Duodenal mucosa (tissue), 2 donors: Measurements from ENCODE around the gene TAS2R41.

ENCODE experiments used
- H3K27ac ChIP-seq: one replicate; pipeline ENCODE4 v1.7.0; 2013; ENCODE audit warnings: low read depth, low read length
- H3K27me3 ChIP-seq, 2 donors: one replicate each; pipeline ENCODE4 v1.7.0; 2013; ENCODE audit warnings: low read length in 2 of 2, control low read depth in 1 of 2; ENCODE audit not compliant: insufficient read depth in 2 of 2, control insufficient read depth in 1 of 2
- H3K36me3 ChIP-seq, 2 donors: one replicate each; pipeline ENCODE4 v1.7.0; 2013; ENCODE audit warnings: low read length in 2 of 2, control low read depth in 1 of 2; ENCODE audit not compliant: insufficient read depth in 2 of 2, control insufficient read depth in 1 of 2
- H3K4me1 ChIP-seq, 2 donors: one replicate each; pipeline ENCODE4 v1.7.0; 2013; ENCODE audit warnings: low read length in 2 of 2, control low read depth in 1 of 2; ENCODE audit not compliant: insufficient read depth in 2 of 2, control insufficient read depth in 1 of 2
- H3K4me3 ChIP-seq, 2 donors: one replicate each; pipeline ENCODE4 v1.7.0; 2013; ENCODE audit warnings: low read length in 2 of 2, low read depth in 1 of 2
- H3K9ac ChIP-seq, 2 donors: one replicate each; pipeline ENCODE4 v1.7.0; 2013; ENCODE audit warnings: low read length in 2 of 2, low read depth in 1 of 2
- H3K9me3 ChIP-seq, 2 donors: one replicate each; pipeline ENCODE4 v1.7.0; 2013; ENCODE audit warnings: low read length in 2 of 2, control low read depth in 1 of 2; ENCODE audit not compliant: control insufficient read depth in 1 of 2

TAS2R41 gene

DNA sequence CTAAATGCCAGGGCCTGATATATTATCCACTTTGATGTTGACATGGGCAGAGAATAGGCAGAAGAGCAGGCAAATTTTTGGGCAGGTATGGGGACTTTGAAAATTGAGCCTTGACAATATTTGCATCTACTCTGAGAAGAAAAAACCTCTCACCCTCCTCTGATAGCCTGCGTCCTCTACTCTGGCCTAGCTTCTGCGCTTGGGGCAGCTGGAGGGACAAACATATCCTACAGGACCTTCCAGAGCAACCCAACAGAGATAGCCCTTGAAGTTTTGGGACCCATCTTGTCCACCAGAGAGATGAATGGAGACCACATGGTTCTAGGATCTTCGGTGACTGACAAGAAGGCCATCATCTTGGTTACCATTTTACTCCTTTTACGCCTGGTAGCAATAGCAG, 34.5 kb upstream of the TAS2R41 start, which contains the start of gene TAS2R60:
Gene TAS2R60 (plus strand): TSS at position 301 of the 400 bp plus-strand sequence. CDS start 0 bp downstream, at position 301.
- no peaks in the 10 kb centered on the region for H3K9me3 ChIP-seq
- H3K4me1 ChIP-seq, result no peaks in the 10 kb centered on the region
- no peaks in the 10 kb centered on the region for H3K36me3 ChIP-seq
- no peak within 1 kb of the TSS for H3K9ac ChIP-seq
- no peak within 1 kb of the TSS for H3K27ac ChIP-seq
- no peaks in the 10 kb centered on the region for H3K27me3 ChIP-seq
- no peak within 1 kb of the TSS for H3K4me3 ChIP-seq

DNA sequence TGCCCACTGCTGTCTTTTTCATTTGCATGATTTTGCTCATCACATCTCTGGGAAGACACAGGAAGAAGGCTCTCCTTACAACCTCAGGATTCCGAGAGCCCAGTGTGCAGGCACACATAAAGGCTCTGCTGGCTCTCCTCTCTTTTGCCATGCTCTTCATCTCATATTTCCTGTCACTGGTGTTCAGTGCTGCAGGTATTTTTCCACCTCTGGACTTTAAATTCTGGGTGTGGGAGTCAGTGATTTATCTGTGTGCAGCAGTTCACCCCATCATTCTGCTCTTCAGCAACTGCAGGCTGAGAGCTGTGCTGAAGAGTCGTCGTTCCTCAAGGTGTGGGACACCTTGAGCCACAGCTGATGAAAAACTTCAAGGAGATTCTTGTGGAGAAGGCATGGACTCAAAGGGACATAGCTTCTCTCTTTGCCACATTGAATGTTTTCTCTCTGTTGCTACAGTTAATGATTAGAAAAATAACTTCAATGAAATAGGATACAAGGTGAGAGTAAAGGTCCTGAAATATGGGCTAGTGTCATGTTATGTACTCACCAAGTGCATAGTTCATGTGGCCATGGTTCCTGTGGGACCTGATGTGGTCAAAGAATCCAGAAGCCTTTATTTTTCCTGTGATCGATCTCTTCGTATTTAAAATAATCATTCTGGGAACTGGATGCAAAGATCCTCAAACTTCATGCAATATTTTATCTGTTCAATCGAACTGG, 33.5 kb upstream of the TAS2R41 start:
- no peak overlapping the region for H3K27ac ChIP-seq

DNA sequence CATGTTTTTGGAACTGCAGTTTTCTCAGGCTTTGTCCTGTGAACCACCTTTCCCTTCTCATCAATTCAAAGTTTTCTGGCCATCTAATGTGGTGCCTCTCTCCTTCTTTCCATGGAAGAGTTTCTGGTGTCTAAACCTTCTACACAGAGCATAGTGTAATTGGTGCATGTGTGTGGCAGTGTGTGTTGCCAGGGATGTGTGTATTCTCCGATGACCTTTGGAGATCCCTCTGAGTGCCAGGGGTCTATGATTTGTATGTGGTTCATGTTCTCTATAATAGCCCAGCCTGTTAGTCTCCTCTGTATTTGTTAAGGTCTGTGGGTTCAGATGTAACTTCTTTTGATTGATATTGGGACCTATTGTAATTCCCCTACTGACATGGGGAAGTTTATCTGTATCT, 32.9 kb upstream of the TAS2R41 start:
- no peaks in the 10 kb centered on the region for H3K4me1 ChIP-seq
- no peaks in the 10 kb centered on the region for H3K36me3 ChIP-seq
- no peaks in the 10 kb centered on the region for H3K27me3 ChIP-seq
- no peaks in the 10 kb centered on the region for H3K9me3 ChIP-seq
- no peak overlapping the region for H3K4me3 ChIP-seq
- no peak overlapping the region for H3K27ac ChIP-seq
- no peak overlapping the region for H3K9ac ChIP-seq

More for the DNA sequence above, 33.5 kb upstream of the TAS2R41 start:
- no peak overlapping the region for H3K9ac ChIP-seq
- no peaks in the 10 kb centered on the region for H3K9me3 ChIP-seq
- H3K4me1 ChIP-seq, result no peaks in the 10 kb centered on the region
- no peak overlapping the region for H3K4me3 ChIP-seq
- no peaks in the 10 kb centered on the region for H3K27me3 ChIP-seq
- no peaks in the 10 kb centered on the region for H3K36me3 ChIP-seq

DNA sequence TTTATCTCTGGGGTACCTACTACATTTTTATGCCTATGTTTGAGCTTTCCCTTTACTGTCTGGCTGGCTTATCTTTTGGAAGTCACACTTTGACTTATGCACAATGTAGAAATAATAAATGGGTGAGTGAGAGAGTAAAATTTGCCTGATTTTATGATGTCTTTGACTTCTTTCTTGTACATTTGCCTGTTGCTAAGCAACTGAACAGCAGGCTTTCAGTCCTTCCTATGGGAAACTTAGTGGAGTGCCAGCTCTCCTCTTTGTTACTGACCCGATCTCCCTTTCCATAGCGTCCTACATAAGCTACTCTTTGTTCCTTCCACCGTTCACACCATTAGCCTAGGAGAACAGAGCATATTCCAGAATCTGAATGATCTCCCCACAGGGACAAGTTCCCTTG, 30.2 kb upstream of the TAS2R41 start:
- Histone ChIP-seq H3K9ac (no peak overlapping the region), H3K36me3 (no peaks in the 10 kb centered on the region), H3K27ac (no peak overlapping the region), H3K9me3 (no peaks in the 10 kb centered on the region), H3K27me3 (no peaks in the 10 kb centered on the region), H3K4me3 (no peak overlapping the region), H3K4me1 (no peaks in the 10 kb centered on the region)

DNA sequence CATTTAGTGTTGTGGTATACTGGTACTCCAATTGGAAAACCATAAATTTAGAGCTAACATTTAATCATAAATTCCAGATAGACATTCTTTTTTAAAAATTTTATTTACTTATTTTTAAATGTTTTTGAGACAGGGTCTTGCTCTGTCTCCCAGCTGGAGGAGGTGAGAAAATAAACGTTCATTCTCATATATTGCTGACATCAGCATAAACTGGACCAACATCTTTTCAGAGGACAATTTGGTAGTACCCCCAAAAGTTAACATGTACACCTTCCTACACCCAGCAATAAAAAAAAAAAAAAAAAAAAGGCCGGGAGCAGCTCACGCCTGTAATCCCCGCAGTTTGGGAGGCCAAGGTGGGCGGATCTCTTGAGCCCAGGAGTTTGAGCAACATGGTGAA, 29.2 kb upstream of the TAS2R41 start:
- Histone ChIP-seq H3K36me3 (no peaks in the 10 kb centered on the region), H3K9ac (no peak overlapping the region), H3K9me3 (no peaks in the 10 kb centered on the region), H3K27me3 (no peaks in the 10 kb centered on the region), H3K4me3 (no peak overlapping the region), H3K4me1 (no peaks in the 10 kb centered on the region), H3K27ac (no peak overlapping the region)

DNA sequence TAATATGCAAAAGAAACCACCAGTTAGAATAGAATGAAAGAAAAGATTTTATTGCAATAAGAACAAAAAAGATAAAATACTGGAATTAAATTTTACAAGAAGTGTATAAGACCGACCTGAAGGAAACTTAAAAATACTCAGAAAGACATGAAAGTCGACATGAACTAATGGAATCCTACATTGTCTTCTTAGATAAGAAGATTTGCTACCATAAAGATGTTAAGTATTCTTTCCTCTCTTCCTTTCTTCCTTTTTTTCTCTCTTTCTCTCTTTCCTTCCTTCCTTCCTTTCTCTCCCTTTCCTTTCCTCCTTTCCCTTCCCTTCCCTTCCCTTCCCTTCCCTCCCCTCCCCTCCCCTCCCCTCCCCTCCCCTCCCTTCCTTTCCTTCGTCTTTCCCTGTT, 27.9 kb upstream of the TAS2R41 start:
- Histone ChIP-seq H3K27me3 (no peaks in the 10 kb centered on the region), H3K36me3 (no peaks in the 10 kb centered on the region), H3K4me1 (no peaks in the 10 kb centered on the region), H3K27ac (no peak overlapping the region), H3K9me3 (no peaks in the 10 kb centered on the region), H3K4me3 (no peak overlapping the region), H3K9ac (no peak overlapping the region)

DNA sequence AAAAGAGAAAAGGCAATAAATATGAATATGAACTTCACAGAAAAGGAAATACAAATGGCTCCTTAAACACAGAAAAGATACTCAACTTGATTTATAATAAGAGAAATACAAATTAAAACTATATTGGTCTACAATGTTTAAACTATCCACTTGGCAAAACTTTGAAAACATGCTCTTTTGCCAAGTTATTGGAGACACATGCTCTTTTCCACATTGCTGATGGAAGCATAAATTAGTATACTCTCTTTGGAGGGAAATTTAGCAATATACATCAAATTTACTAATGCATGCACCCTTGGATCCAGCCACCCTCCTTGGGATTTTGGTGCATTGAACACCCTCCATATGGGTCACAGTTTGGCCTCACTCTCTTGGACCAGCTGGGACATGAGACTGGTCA, 26.6 kb upstream of the TAS2R41 start:
- Histone ChIP-seq H3K4me1 (no peaks in the 10 kb centered on the region), H3K27me3 (no peaks in the 10 kb centered on the region), H3K4me3 (no peak overlapping the region), H3K9me3 (no peaks in the 10 kb centered on the region), H3K9ac (no peak overlapping the region), H3K27ac (no peak overlapping the region), H3K36me3 (no peaks in the 10 kb centered on the region)

DNA sequence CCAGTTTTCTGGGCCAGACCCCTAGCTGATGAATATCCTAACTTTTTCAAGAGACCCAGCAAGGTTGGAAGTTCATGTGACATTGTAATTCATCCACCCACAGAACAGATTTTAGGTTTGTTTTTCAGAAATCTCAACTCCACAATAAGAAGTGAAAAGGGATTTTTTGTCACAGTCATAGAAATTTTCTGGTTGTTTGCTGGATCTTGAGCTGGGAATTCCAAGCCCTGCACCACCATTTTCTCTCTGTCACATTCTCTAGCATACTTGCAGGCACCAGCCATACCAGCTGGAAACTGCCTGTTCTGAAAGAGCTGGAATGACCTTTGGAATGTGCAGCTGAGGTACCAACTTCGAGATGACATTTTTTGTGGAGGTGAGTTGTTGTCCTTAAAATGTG, 25.9 kb upstream of the TAS2R41 start:
- no peaks in the 10 kb centered on the region for H3K36me3 ChIP-seq

DNA sequence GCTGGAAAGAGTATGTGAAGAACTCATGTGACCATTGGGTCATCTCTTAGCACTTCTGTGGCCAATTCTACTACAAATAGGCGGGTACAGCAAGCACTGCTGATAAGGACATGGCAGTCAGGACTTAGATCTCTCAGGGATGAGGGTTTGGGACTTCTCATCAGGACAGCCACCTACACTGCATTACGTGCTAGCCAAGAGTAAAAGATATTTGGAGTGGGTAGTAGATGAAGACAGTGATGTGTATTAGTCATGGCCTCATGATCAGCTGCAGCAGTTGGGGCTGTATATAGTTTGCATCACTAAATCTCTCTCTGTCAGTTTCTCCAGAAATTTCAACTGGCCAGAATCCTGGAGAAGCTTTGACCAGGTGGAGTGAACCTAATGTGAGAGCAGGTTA, 25.2 kb upstream of the TAS2R41 start:
- Histone ChIP-seq H3K36me3 (no peaks in the 10 kb centered on the region), H3K4me1 (no peaks in the 10 kb centered on the region), H3K27me3 (no peaks in the 10 kb centered on the region), H3K9me3 (no peaks in the 10 kb centered on the region), H3K4me3 (no peak overlapping the region), H3K9ac (no peak overlapping the region), H3K27ac (no peak overlapping the region)

More for the DNA sequence above, 25.9 kb upstream of the TAS2R41 start:
- no peaks in the 10 kb centered on the region for H3K4me1 ChIP-seq
- H3K27ac ChIP-seq, result no peak overlapping the region
- H3K4me3 ChIP-seq, result no peak overlapping the region
- H3K9ac ChIP-seq, result no peak overlapping the region
- H3K9me3 ChIP-seq, result no peaks in the 10 kb centered on the region
- no peaks in the 10 kb centered on the region for H3K27me3 ChIP-seq

DNA sequence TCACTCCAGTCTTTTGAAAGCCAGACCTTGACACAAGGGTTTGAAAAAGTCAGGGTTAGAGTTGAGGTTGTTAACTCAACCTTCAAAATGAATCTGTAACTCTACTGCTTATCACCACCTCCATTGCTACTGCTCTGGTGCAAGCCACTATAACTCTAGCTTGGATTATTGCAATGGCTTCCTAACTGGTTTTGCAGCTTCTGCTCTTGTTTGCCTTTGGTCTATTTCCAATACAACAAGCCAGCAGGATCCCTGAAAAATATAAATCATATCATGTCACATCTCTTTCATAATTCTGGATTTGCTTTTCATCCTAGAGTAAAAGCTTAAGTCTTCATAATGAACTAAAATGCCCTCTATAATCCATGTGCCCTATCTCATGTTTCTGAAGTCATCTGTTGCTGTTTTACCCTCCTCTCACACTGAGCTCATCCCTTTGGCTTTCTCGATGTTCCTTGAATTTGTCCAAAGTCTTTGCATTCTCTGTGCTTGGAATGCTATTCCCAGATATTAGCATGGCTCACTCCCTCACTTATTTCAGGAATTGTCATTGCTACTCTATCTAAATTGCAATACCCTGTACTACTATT, 23.5 kb upstream of the TAS2R41 start:
- Histone ChIP-seq H3K36me3 (no peaks in the 10 kb centered on the region), H3K27ac (no peak overlapping the region), H3K9me3 (no peaks in the 10 kb centered on the region)

More for the DNA sequence above, 23.5 kb upstream of the TAS2R41 start:
- Histone ChIP-seq H3K9ac (no peak overlapping the region), H3K27me3 (no peaks in the 10 kb centered on the region), H3K4me3 (no peak overlapping the region), H3K4me1 (peaks cover 0 to 3% of the 10 kb centered on the region in 2 donors)
